GM19372 (cell line): ENCODE data around the gene EFCC1.
"Not testable (repeated sequence)": the region's sequence is repeated elsewhere in the genome, so short reads cannot be mapped to it uniquely, and the experiment has no call there.

Experiments used
- ATAC-seq: cut with Tn5 transposase; IDR thresholded peaks from one replicate; pipeline ENCODE4 v1.9.1; 2021; ENCODE audit warnings: mild to moderate bottlenecking, low read depth, moderate library complexity; ENCODE audit not compliant: unreplicated experiment

Gene EFCC1

GRCh38 chr3:129068291-129068886 is 67.3 kb downstream of the EFCC1 start:
- no peak for ATAC-seq

- ATAC-seq, result not testable (repeated sequence)
Observed at GRCh38 chr3:129069313-129070085, 68.4 kb downstream of the EFCC1 start.

- ATAC-seq, result no peak
Observed at GRCh38 chr3:129070086-129070885, 69.2 kb downstream of the EFCC1 start.

GRCh38 chr3:129077222-129077621 is 76.1 kb downstream of the EFCC1 start:
- ATAC-seq, result no peak

- no peak for ATAC-seq
Observed at GRCh38 chr3:129078510-129078909, 77.4 kb downstream of the EFCC1 start.

- no peak for ATAC-seq
Observed at GRCh38 chr3:129081503-129081902, 80.4 kb downstream of the EFCC1 start.

- ATAC-seq, result no peak
Observed at GRCh38 chr3:129082026-129082425, 80.9 kb downstream of the EFCC1 start.

- no peak for ATAC-seq
Observed at GRCh38 chr3:129084501-129084900, 83.4 kb downstream of the EFCC1 start.

- no peak for ATAC-seq
Observed at GRCh38 chr3:129085165-129085715, 84.1 kb downstream of the EFCC1 start.

GRCh38 chr3:129085818-129086217 is 84.7 kb downstream of the EFCC1 start:
- ATAC-seq, result no peak

GRCh38 chr3:129087138-129087702 is 86.1 kb downstream of the EFCC1 start:
- ATAC-seq, result no peak

- not testable (repeated sequence) for ATAC-seq
Observed at GRCh38 chr3:129087904-129088303, 86.8 kb downstream of the EFCC1 start.

GRCh38 chr3:129088312-129088711 is 87.2 kb downstream of the EFCC1 start:
- not testable (repeated sequence) for ATAC-seq
